IMR-90 (cell line): ENCODE data around the gene SELENOH. TPM values are rescaled to one million over a fixed set of nuclear protein-coding genes. Genes with fewer than 3 reads are reported as not detected.

Source experiments
- ATAC-seq: fragments of 200-7000 bp; cut with Tn5 transposase; 2 replicates; pipeline ENCODE4 v1.9.1; 2020; ENCODE audit warnings: low read depth, mild to moderate bottlenecking, moderate library complexity
- BruUV-seq: library from RNA; stranded (reverse); fragments of 400-500 nt; replicated peaks from 2 replicates; lab custom pipeline; 2021; lab: Mats Ljungman, UMichigan
- CTCF ChIA-PET: fragments of 300-600 bp; formaldehyde crosslinking; extraction: SDS; loops from one replicate; lab custom pipeline; 2021; ENCODE audit warnings: antibody characterized with exemption; lab: Yijun Ruan, JAX
- POLR2A ChIA-PET: fragments of 300-600 bp; sonication (Branson Sonifier 250); formaldehyde crosslinking; loops from one replicate; lab custom pipeline; 2022; ENCODE audit warnings: antibody characterized with exemption; ENCODE audit not compliant: unreplicated experiment; lab: Charles Lee
- DNase-seq: peaks from one replicate; pipeline ENCODE4 v3.0.0; 2013
- H2AFZ ChIP-seq: replicated peaks from 2 replicates; pipeline ENCODE3; 2013; ENCODE audit warnings: low read length, mild to moderate bottlenecking; ENCODE audit not compliant: poor library complexity
- H2AK5ac ChIP-seq: 2 replicates; pipeline ENCODE4 v1.6.1; 2013; ENCODE audit warnings: low read depth, low read length, inconsistent platforms
- H2AK9ac ChIP-seq: replicated peaks from 2 replicates; pipeline ENCODE3; 2013; ENCODE audit warnings: mild to moderate bottlenecking, low read depth, low read length, moderate library complexity; ENCODE audit not compliant: poor library complexity
- H2BK120ac ChIP-seq: 2 replicates; pipeline ENCODE4 v1.6.1; 2013; ENCODE audit warnings: low read depth, low read length, inconsistent platforms
- H2BK15ac ChIP-seq: 3 replicates; pipeline ENCODE4 v1.6.1; 2013; ENCODE audit warnings: low read depth, low read length, inconsistent platforms
- H2BK20ac ChIP-seq: 2 replicates; pipeline ENCODE4 v1.6.1; 2013; ENCODE audit warnings: low read depth, mild to moderate bottlenecking, inconsistent platforms, low read length, moderate library complexity
- H2BK5ac ChIP-seq: 2 replicates; pipeline ENCODE4 v1.6.1; 2013; ENCODE audit warnings: mild to moderate bottlenecking, low read depth, low read length, inconsistent platforms; ENCODE audit not compliant: poor library complexity, severe bottlenecking
- H3K14ac ChIP-seq: replicated peaks from 2 replicates; pipeline ENCODE4 v1.6.1; 2013; ENCODE audit warnings: low read depth, low read length, inconsistent platforms
- H3K18ac ChIP-seq: 2 replicates; pipeline ENCODE4 v1.6.1; 2013; ENCODE audit warnings: low read depth, low read length, control low read depth
- H3K23ac ChIP-seq: 2 replicates; pipeline ENCODE4 v1.6.1; 2013; ENCODE audit warnings: low read depth, low read length, inconsistent platforms
- H3K27ac ChIP-seq: 2 replicates; pipeline ENCODE4 v1.5.1; 2013; ENCODE audit warnings: mild to moderate bottlenecking, control low read depth, low read length; ENCODE audit not compliant: insufficient read depth
- H3K27me3 ChIP-seq: 2 replicates; pipeline ENCODE4 v1.6.1; 2013; ENCODE audit warnings: low read length; ENCODE audit not compliant: control insufficient read depth, insufficient read depth
- H3K36me3 ChIP-seq: 2 replicates; pipeline ENCODE4 v1.6.1; 2013; ENCODE audit warnings: low read length, mixed read lengths; ENCODE audit not compliant: control insufficient read depth, insufficient read depth
- H3K4ac ChIP-seq: 2 replicates; pipeline ENCODE4 v1.6.1; 2013; ENCODE audit warnings: low read depth, low read length, inconsistent platforms
- H3K4me1 ChIP-seq: 2 replicates; pipeline ENCODE4 v1.6.1; 2013; ENCODE audit warnings: low read length, mixed read lengths; ENCODE audit not compliant: control insufficient read depth, insufficient read depth
- H3K4me2 ChIP-seq: 2 replicates; pipeline ENCODE4 v1.6.1; 2013; ENCODE audit warnings: low read depth, mild to moderate bottlenecking, control low read depth, low read length, moderate library complexity
- H3K4me3 ChIP-seq: 2 replicates; pipeline ENCODE4 v1.5.1; 2013; ENCODE audit warnings: low read depth, mild to moderate bottlenecking, control low read depth, low read length, moderate library complexity; ENCODE audit not compliant: insufficient read depth
- H3K56ac ChIP-seq: 2 replicates; pipeline ENCODE4 v1.6.1; 2013; ENCODE audit warnings: low read length, inconsistent platforms; ENCODE audit not compliant: insufficient read depth; ENCODE audit errors: extremely low read depth
- H3K79me1 ChIP-seq, 2 experiments: 2 replicates each; pipeline ENCODE4 v1.6.1; 2013; ENCODE audit warnings: low read length in 2 of 2, inconsistent platforms in 1 of 2, low read depth in 1 of 2
- H3K9ac ChIP-seq: 2 replicates; pipeline ENCODE4 v1.6.1; 2013; ENCODE audit warnings: low read depth, low read length, control low read depth
- H3K9me1 ChIP-seq: 2 replicates; pipeline ENCODE4 v1.6.1; 2013; ENCODE audit warnings: low read length, inconsistent platforms; ENCODE audit not compliant: insufficient read depth
- H3K9me3 ChIP-seq: 2 replicates; pipeline ENCODE4 v1.6.1; 2013; ENCODE audit warnings: low read length; ENCODE audit not compliant: control insufficient read depth, insufficient read depth
- H4K20me1 ChIP-seq: 2 replicates; pipeline ENCODE4 v1.6.1; 2013; ENCODE audit warnings: low read length, inconsistent platforms; ENCODE audit not compliant: insufficient read depth
- H4K5ac ChIP-seq: 2 replicates; pipeline ENCODE4 v1.6.1; 2013; ENCODE audit warnings: mild to moderate bottlenecking, low read depth, low read length, control low read depth
- H4K8ac ChIP-seq, 2 experiments: 2 replicates each; pipeline ENCODE4 v1.6.1; 2013; ENCODE audit warnings: low read depth in 2 of 2, low read length in 2 of 2, control low read depth in 1 of 2, inconsistent platforms in 1 of 2
- H4K91ac ChIP-seq: 2 replicates; pipeline ENCODE4 v1.6.1; 2013; ENCODE audit warnings: low read depth, low read length, inconsistent platforms; ENCODE audit not compliant: insufficient read depth
- CEBPB ChIP-seq: IDR thresholded peaks from 2 replicates; pipeline ENCODE4 v1.6.1; 2012; ENCODE audit warnings: low read depth, low read length, improper control_type of control experiment
- CHD1 ChIP-seq: IDR thresholded peaks from 2 replicates; pipeline ENCODE4 v1.6.1; 2012; ENCODE audit warnings: low read depth, low read length, improper control_type of control experiment
- ELK1 ChIP-seq: fragments of 150-350 bp; IDR thresholded peaks from 2 replicates; pipeline ENCODE4 v1.6.1; 2016; ENCODE audit warnings: low read depth, mild to moderate bottlenecking, low read length, moderate library complexity, borderline replicate concordance
- FOS ChIP-seq: fragments of 150-350 bp; IDR thresholded peaks from 2 replicates; pipeline ENCODE4 v1.6.1; 2016; ENCODE audit warnings: low read depth, low read length
- MAFK ChIP-seq: IDR thresholded peaks from 2 replicates; pipeline ENCODE4 v1.6.1; 2012; ENCODE audit warnings: low read depth, low read length, improper control_type of control experiment
- MAZ ChIP-seq: IDR thresholded peaks from 2 replicates; pipeline ENCODE4 v1.6.1; 2012; ENCODE audit warnings: low read depth, mild to moderate bottlenecking, low read length, improper control_type of control experiment, moderate library complexity, borderline replicate concordance
- MXI1 ChIP-seq: IDR thresholded peaks from 2 replicates; pipeline ENCODE4 v1.6.1; 2012; ENCODE audit warnings: low read depth, mild to moderate bottlenecking, low read length, moderate library complexity, borderline replicate concordance
- NFE2L2 ChIP-seq: fragments of 150-350 bp; IDR thresholded peaks from 2 replicates; pipeline ENCODE4 v1.6.1; 2016; ENCODE audit warnings: low read depth, mild to moderate bottlenecking, low read length
- POLR2A ChIP-seq: IDR thresholded peaks from 2 replicates; pipeline ENCODE4 v1.6.1; 2012; ENCODE audit warnings: mild to moderate bottlenecking, low read depth, low read length
- RAD21 ChIP-seq: IDR thresholded peaks from 2 replicates; pipeline ENCODE4 v1.6.1; 2012; ENCODE audit warnings: low read length, improper control_type of control experiment
- SMC3 ChIP-seq: fragments of 150-350 bp; IDR thresholded peaks from 2 replicates; pipeline ENCODE4 v1.6.1; 2016; ENCODE audit warnings: low read depth, mild to moderate bottlenecking, antibody characterized with exemption, low read length, moderate library complexity
- USF2 ChIP-seq: fragments of 150-350 bp; IDR thresholded peaks from 2 replicates; pipeline ENCODE4 v1.6.1; 2017; ENCODE audit warnings: mild to moderate bottlenecking, antibody characterized with exemption, low read length, low read depth
- WGBS, 2 experiments: methylation state at CpG; one replicate each; pipeline versions ENCODE4 v1.1.5 to v1.1.7; 2013; ENCODE audit warnings: missing lambda C conversion rate in 2 of 2; ENCODE audit not compliant: insufficient read length in 1 of 2; ENCODE audit errors: extremely low coverage in 2 of 2; 5-methylcytosine and 5-hydroxymethylcytosine counted together
- dilution Hi-C: fragments of 300-500 bp; cut with HindIII; formaldehyde crosslinking; loops from one replicate; pipeline ENCODE4 v1.14.3; 2018; ENCODE audit warnings: low sequenced_read_pairs; ENCODE audit not compliant: unreplicated experiment
- in situ Hi-C: fragments of 300-500 bp; cut with MboI; formaldehyde crosslinking; loops from 3 replicates; pipeline ENCODE4 v1.14.3; 2019; ENCODE audit warnings: low sequenced_read_pairs, inconsistent platforms, mixed read lengths
- intact Hi-C: fragments of 100-400 bp; cut with micrococcal nuclease; formaldehyde crosslinking; loops from 2 replicates; pipeline ENCODE4 v1.10.0; 2022
- polyA plus RNA-seq, 3 experiments: library from polyadenylated mRNA; depleted of rRNA; stranded (reverse); fragments of >200 nt; gene quantifications; 2 replicates each; pipeline ENCODE4 v1.2.3, GENCODE V29; 2012; ENCODE audit warnings: low replicate concordance in 1 of 3
- total RNA-seq: library from RNA; depleted of rRNA; stranded (reverse); fragments of >200 nt; gene quantifications from 2 replicates; pipeline ENCODE4 v1.2.3, GENCODE V29; 2012

SELENOH gene
- total and polyA plus RNA-seq, 2 of the 4 experiments (the other 2 are of a cell fraction) = 40.3 to 107 TPM

- ChIA-PET POLR2A (no interaction called here), CTCF (no interaction called here)
- no peak overlapping the region for H3K23ac ChIP-seq
Observed at GRCh38 chr11:57704932-57705331, 36.4 kb upstream of the SELENOH start.

More at GRCh38 chr11:57704932-57705331, 36.4 kb upstream of the SELENOH start:
- no peak for DNase-seq
- no peak for ATAC-seq
- Histone ChIP-seq H3K4me2 (no peak overlapping the region), H3K27me3 (no peaks in the 10 kb centered on the region), H3K9me1 (no peaks in the 10 kb centered on the region), H3K9me3 (no peaks in the 10 kb centered on the region), H3K14ac (no peak overlapping the region), H4K8ac (no peak overlapping the region), H2BK15ac (no peak overlapping the region), H3K4me3 (no peak overlapping the region), H3K18ac (no peak overlapping the region), H2BK120ac (no peak overlapping the region), H2BK5ac (no peak overlapping the region), H3K79me1 (peaks cover 20 to 38% of the 10 kb centered on the region in 2 experiments), H4K91ac (no peak overlapping the region), H3K36me3 (peaks cover 31% of the 10 kb centered on the region), H4K5ac (no peak overlapping the region), H4K20me1 (0 out of 2 replicates have a peak, but pooled peaks cover 3% of the 10 kb centered on the region), H3K4ac (no peak overlapping the region), H2AFZ (no peak overlapping the region), H3K4me1 (no peaks in the 10 kb centered on the region; the same call in 1 of the 2 replicates), H2BK20ac (no peak overlapping the region), H3K9ac (no peak overlapping the region), H2AK9ac (peak overlapping the region; percentile 40), H3K27ac (no peak overlapping the region), H3K56ac (no peak overlapping the region), H2AK5ac (no peak overlapping the region)
- no TSS peak for BruUV-seq
- intact Hi-C loops (no loop called here), in situ Hi-C loops (no loop called here), dilution Hi-C loops (no loop called here)
- TF ChIP-seq MAZ (no peak), CHD1 (no peak), NFE2L2 (no peak), CEBPB (no peak), ELK1 (no peak), POLR2A (no peak), MAFK (no peak), FOS (no peak), SMC3 (no peak), RAD21 (no peak), USF2 (no peak), MXI1 (no peak)
- no CpG with 5 or more reads among the region's 6 CpGs for WGBS, 2 experiments
